PFSK-1 (cell line): ENCODE data around the gene TSPAN32.

Source experiments
- POLR2AphosphoS5 ChIP-seq: IDR thresholded peaks from 2 replicates; pipeline ENCODE4 v1.6.1; 2012; ENCODE audit warnings: low read depth, mild to moderate bottlenecking, control low read depth, low read length, moderate library complexity
- REST ChIP-seq, 2 experiments: IDR thresholded peaks; 2 replicates each; pipeline versions ENCODE4 v1.6.1 to v1.8.0; 2011 to 2012; ENCODE audit warnings: low read depth in 2 of 2, low read length in 2 of 2, control low read depth in 1 of 2, inconsistent platforms in 1 of 2, mild to moderate bottlenecking in 1 of 2, moderate library complexity in 1 of 2; ENCODE audit not compliant: insufficient read depth in 1 of 2
- SIN3A ChIP-seq: IDR thresholded peaks from 2 replicates; pipeline ENCODE4 v1.6.1; 2012; ENCODE audit warnings: mild to moderate bottlenecking, low read length, moderate library complexity, borderline replicate concordance; ENCODE audit not compliant: insufficient read depth
- TAF1 ChIP-seq: IDR thresholded peaks from 2 replicates; pipeline ENCODE4 v1.6.1; 2012; ENCODE audit warnings: low read length, control low read depth, borderline replicate concordance; ENCODE audit not compliant: insufficient read depth

DNA sequence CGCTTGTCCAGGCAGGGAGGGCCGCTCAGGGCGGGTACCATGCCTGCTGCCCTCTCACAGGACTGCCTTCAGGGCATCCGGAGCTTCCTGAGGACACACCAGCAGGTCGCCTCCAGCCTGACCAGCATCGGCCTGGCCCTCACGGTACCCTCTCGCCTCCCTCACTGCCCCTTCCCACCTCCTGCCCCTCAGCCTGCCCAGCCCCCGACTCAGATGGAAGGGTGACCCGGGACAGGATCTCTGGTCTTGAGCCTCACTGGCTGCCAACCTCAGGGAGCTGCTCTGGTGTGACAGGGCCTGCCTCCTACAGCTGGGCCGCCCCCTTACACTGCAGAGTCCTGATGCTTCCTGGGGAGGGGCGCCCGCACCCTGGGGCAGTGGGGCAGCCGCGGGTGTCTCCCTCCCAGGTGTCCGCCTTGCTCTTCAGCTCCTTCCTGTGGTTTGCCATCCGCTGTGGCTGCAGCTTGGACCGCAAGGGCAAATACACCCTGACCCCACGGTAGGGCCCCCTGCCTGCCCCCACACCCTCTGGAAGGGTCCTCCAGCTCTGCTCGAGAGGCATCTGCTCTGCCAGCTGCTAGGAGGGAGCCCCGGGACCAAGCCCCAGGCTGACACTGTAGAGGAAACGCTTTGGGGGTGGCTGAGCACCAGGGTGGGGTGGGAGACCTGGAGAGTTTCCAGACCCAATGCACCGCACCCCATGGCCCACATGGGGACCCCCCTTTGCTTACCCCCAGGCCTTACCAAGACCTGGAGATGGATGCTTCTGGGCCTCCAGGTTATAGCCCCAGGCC is 14.6 kb downstream of the TSPAN32 start:
- TF ChIP-seq POLR2AphosphoS5 (no peak), TAF1 (no peak), REST (IDR thresholded peaks at IDR 0.05; ENCODE audit: insufficient read depth in 1 of 2, low read depth in 2 of 2, low read length in 2 of 2) (no peak), SIN3A (no peak)
